Ammon's horn (tissue), 1 donor: ENCODE results near the gene FRMD3.
"Not testable (repeated sequence)": the region's sequence is repeated elsewhere in the genome, so short reads cannot be mapped to it uniquely, and the experiment has no call there.

Experiments
- DNase-seq: peaks from one replicate; pipeline ENCODE4 v3.0.0-alpha.2; 2016; ENCODE audit warnings: low spot score

Gene FRMD3

GRCh38 chr9:83523684-83524083 is 14.5 kb downstream of the FRMD3 start:
- DNase-seq: no peak

- DNase-seq: no peak
These were observed 16.8 kb downstream of the FRMD3 start for GRCh38 chr9:83521411-83521810.

GRCh38 chr9:83521011-83521410 is 17.2 kb downstream of the FRMD3 start:
- DNase-seq: no peak

GRCh38 chr9:83520292-83520691 is 17.9 kb downstream of the FRMD3 start:
- DNase-seq: no peak

GRCh38 chr9:83517980-83518379 is 20.2 kb downstream of the FRMD3 start:
- DNase-seq: not testable (repeated sequence)

- DNase-seq: no peak
These were observed 23.4 kb downstream of the FRMD3 start for GRCh38 chr9:83514767-83515166.

GRCh38 chr9:83512621-83513020 is 25.6 kb downstream of the FRMD3 start:
- no peak for DNase-seq

- no peak for DNase-seq
These were observed 27.1 kb downstream of the FRMD3 start for GRCh38 chr9:83511051-83511450.

GRCh38 chr9:83509402-83509801 is 28.8 kb downstream of the FRMD3 start:
- DNase-seq: no peak

- DNase-seq: no peak
These were observed 30.1 kb downstream of the FRMD3 start for GRCh38 chr9:83508067-83508466.

GRCh38 chr9:83505282-83505681 is 32.9 kb downstream of the FRMD3 start:
- DNase-seq: no peak

GRCh38 chr9:83503866-83504265 is 34.3 kb downstream of the FRMD3 start:
- DNase-seq: no peak

GRCh38 chr9:83501565-83501964 is 36.6 kb downstream of the FRMD3 start:
- DNase-seq: no peak

GRCh38 chr9:83497441-83497840 is 40.8 kb downstream of the FRMD3 start:
- DNase-seq: no peak

GRCh38 chr9:83491995-83492394 is 46.2 kb downstream of the FRMD3 start:
- DNase-seq: no peak

- no peak for DNase-seq
These were observed 46.8 kb downstream of the FRMD3 start for GRCh38 chr9:83491413-83491812.

GRCh38 chr9:83489961-83490360 is 48.2 kb downstream of the FRMD3 start:
- DNase-seq: no peak

- DNase-seq: no peak
These were observed 53.2 kb downstream of the FRMD3 start for GRCh38 chr9:83484990-83485389.

- no peak for DNase-seq
These were observed 55.0 kb downstream of the FRMD3 start for GRCh38 chr9:83483223-83483622.

- no peak for DNase-seq
These were observed 58.4 kb downstream of the FRMD3 start for GRCh38 chr9:83479765-83480164.

- DNase-seq: no peak
These were observed 60.6 kb downstream of the FRMD3 start for GRCh38 chr9:83477571-83477970.

GRCh38 chr9:83477120-83477519 is 61.1 kb downstream of the FRMD3 start:
- no peak for DNase-seq

GRCh38 chr9:83476513-83476912 is 61.7 kb downstream of the FRMD3 start:
- no peak for DNase-seq

- DNase-seq: no peak
These were observed 62.5 kb downstream of the FRMD3 start for GRCh38 chr9:83475741-83476140.

- no peak for DNase-seq
These were observed 63.6 kb downstream of the FRMD3 start for GRCh38 chr9:83474631-83475030.
